GM12864 (cell line): ENCODE measurements around the gene DARS1.

Experiments used
- DNase-seq: peaks from one replicate; pipeline ENCODE4 v3.0.0-alpha.2; 2011; ENCODE audit warnings: low read depth
- H3K4me3 ChIP-seq: 2 replicates; pipeline ENCODE4 v1.5.1; 2011; ENCODE audit warnings: mild to moderate bottlenecking, low read depth, low read length, control low read depth
- TF ChIP-seq, protein P1 (sequence below): IDR thresholded peaks from 2 replicates; pipeline ENCODE4 v1.5.1; 2011; ENCODE audit warnings: low read depth, mild to moderate bottlenecking, moderate library complexity, low read length, control low read depth, inconsistent platforms; ENCODE audit errors: missing control alignments

Gene DARS1

GRCh38 chr2:135874777-135875365 is 110.6 kb downstream of the DARS1 start:
- peak overlapping the region; percentile 63 for H3K4me3 ChIP-seq
- DNase-seq: no peak
- TF ChIP-seq, protein P1, sequence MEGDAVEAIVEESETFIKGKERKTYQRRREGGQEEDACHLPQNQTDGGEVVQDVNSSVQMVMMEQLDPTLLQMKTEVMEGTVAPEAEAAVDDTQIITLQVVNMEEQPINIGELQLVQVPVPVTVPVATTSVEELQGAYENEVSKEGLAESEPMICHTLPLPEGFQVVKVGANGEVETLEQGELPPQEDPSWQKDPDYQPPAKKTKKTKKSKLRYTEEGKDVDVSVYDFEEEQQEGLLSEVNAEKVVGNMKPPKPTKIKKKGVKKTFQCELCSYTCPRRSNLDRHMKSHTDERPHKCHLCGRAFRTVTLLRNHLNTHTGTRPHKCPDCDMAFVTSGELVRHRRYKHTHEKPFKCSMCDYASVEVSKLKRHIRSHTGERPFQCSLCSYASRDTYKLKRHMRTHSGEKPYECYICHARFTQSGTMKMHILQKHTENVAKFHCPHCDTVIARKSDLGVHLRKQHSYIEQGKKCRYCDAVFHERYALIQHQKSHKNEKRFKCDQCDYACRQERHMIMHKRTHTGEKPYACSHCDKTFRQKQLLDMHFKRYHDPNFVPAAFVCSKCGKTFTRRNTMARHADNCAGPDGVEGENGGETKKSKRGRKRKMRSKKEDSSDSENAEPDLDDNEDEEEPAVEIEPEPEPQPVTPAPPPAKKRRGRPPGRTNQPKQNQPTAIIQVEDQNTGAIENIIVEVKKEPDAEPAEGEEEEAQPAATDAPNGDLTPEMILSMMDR: no peak

DNA sequence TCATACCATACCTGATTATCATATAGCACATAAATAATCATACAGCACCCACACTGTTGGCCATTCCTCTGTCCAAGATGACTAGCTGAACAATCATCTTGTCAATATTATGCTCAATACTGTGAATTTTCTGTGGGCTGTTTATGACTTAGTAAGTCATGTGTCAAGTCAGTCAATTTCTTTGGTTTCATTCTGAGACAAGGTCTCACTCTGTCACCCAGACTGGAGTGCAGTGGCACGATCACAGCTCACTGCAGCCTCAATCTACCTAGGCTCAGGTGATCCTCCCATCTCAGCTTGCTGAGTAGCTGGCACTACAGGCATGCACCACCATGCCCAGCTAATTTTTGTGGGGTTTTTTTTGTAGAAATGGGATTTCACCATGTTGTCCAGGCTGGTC is 114.9 kb downstream of the DARS1 start:
- TF ChIP-seq, protein P1: no peak
- no peak for DNase-seq
- no peak overlapping the region for H3K4me3 ChIP-seq

- H3K4me3 ChIP-seq: no peak overlapping the region
These were observed 122.2 kb downstream of the DARS1 start for GRCh38 chr2:135863233-135863632.

DNA sequence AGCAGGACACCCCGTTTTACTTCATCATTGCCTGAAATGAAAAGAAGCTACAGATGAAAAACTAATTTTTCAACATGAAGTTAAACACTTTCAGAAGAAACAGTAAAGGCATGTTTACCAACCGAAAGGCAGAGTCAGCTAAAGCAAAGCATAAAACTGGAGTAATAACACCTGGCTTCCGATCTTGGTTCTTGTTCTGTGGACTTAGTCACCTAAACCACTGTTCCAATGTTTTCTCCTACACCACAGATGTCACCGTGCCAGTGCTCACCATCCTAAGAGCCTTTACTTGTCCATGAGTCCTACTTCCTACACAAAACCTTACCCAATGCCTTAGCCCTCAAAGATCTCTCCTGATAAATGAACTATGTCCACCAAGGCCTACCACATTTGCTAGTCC is 122.7 kb downstream of the DARS1 start:
- TF ChIP-seq, protein P1: no peak
- H3K4me3 ChIP-seq: no peak overlapping the region
- DNase-seq: no peak

More at GRCh38 chr2:135863233-135863632, 122.2 kb downstream of the DARS1 start:
- DNase-seq: no peak
- TF ChIP-seq, protein P1: no peak
